Right renal cortex interstitium (tissue), 3 donors: ENCODE data around the gene CALML3. TPM values are rescaled to one million over a fixed set of nuclear protein-coding genes. Genes with fewer than 3 reads are reported as not detected.
"Not testable (repeated sequence)": the region's sequence is repeated elsewhere in the genome, so short reads cannot be mapped to it uniquely, and the experiment has no call there.

Experiments used
- DNase-seq, 3 donors: peaks; one replicate each; pipeline ENCODE4 v3.0.0-alpha.2; 2013; ENCODE audit warnings: low read depth in 3 of 3, low spot score in 2 of 3
- polyA plus RNA-seq, 3 donors: library from polyadenylated mRNA; unstranded; fragments of 120-200 nt; gene quantifications; one replicate each; pipeline ENCODE4 v1.2.1, GENCODE V29; 2013; ENCODE audit not compliant: insufficient read length in 3 of 3

The CALML3 gene
- polyA plus RNA-seq, 3 donors = 0.10 TPM; not detected in 2

- no peak for DNase-seq
Measured at GRCh38 chr10:5551531-5552375, 27.0 kb downstream of the CALML3 start.

- no peak for DNase-seq
Measured at GRCh38 chr10:5552376-5553321, 27.9 kb downstream of the CALML3 start.

- DNase-seq = no peak
Measured at GRCh38 chr10:5553400-5554170, 28.8 kb downstream of the CALML3 start.

- DNase-seq = no peak
Measured at GRCh38 chr10:5555021-5555510, 30.3 kb downstream of the CALML3 start.

GRCh38 chr10:5555881-5556280 is 31.1 kb downstream of the CALML3 start:
- DNase-seq = no peak

- DNase-seq = no peak
Measured at GRCh38 chr10:5556576-5556975, 31.8 kb downstream of the CALML3 start.

- no peak for DNase-seq
Measured at GRCh38 chr10:5557040-5557721, 32.4 kb downstream of the CALML3 start.

GRCh38 chr10:5557799-5558771 is 33.3 kb downstream of the CALML3 start:
- no peak for DNase-seq

- not testable (repeated sequence) for DNase-seq
Measured at GRCh38 chr10:5559022-5559421, 34.3 kb downstream of the CALML3 start.

GRCh38 chr10:5559642-5560141 is 34.9 kb downstream of the CALML3 start:
- DNase-seq = no peak

GRCh38 chr10:5560142-5560816 is 35.5 kb downstream of the CALML3 start:
- DNase-seq = no peak

GRCh38 chr10:5560817-5561703 is 36.3 kb downstream of the CALML3 start:
- DNase-seq = no peak

- DNase-seq = no peak
Measured at GRCh38 chr10:5561704-5562645, 37.2 kb downstream of the CALML3 start.

GRCh38 chr10:5563321-5563961 is 38.7 kb downstream of the CALML3 start:
- no peak for DNase-seq

- DNase-seq = no peak
Measured at GRCh38 chr10:5563991-5564536, 39.3 kb downstream of the CALML3 start.
